Tibial nerve (tissue), 4 donors: ENCODE data around the gene CLEC4C.

ENCODE experiments used
- EP300 ChIP-seq, 2 donors: sonication (generic); formaldehyde crosslinking; IDR thresholded peaks; one replicate each; pipeline ENCODE4 v1.6.1; 2017; ENCODE audit warnings: antibody characterized with exemption in 2 of 2, mild to moderate bottlenecking in 1 of 2
- POLR2A ChIP-seq, 2 donors: fragments of 450-650 bp; IDR thresholded peaks; one replicate each; pipeline ENCODE4 v1.6.1; 2017; ENCODE audit warnings: antibody characterized with exemption in 2 of 2, mild to moderate bottlenecking in 2 of 2, moderate library complexity in 2 of 2
- TF ChIP-seq, protein P1 (sequence below), 5 experiments: fragments of 200-600 bp in 3 of 5; fragments of 450-650 bp in 2 of 5; sonication (generic) in 3 of 5; IDR thresholded peaks; one replicate each; pipeline ENCODE4 v1.5.1; 2016 to 2019; ENCODE audit warnings: antibody characterized with exemption in 5 of 5, mild to moderate bottlenecking in 3 of 5, moderate library complexity in 2 of 5

DNA sequence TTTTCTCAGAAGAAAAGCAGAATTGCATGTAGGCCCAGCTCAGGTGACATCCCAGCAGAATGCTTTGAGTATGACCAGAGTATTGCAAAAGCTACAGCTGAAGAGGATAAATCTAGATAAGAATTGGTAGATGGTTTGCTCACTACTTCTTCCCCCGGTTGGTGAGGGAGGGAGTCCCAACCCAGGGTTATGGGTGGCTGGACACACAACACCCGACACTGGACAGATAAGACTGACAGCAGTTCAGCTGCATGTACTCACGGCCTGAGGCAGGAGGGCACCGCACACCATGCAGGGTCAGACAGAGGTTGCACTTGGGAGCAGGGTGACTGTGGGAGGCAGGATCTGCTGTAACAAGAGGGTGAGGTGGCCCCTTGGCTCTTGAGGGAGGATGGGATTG lies 1.7 kb upstream of the CLEC4C start:
- TF ChIP-seq EP300 (IDR thresholded peaks at IDR 0.05) (no peak), POLR2A (IDR thresholded peaks at IDR 0.05) (no peak)
- TF ChIP-seq, protein P1, sequence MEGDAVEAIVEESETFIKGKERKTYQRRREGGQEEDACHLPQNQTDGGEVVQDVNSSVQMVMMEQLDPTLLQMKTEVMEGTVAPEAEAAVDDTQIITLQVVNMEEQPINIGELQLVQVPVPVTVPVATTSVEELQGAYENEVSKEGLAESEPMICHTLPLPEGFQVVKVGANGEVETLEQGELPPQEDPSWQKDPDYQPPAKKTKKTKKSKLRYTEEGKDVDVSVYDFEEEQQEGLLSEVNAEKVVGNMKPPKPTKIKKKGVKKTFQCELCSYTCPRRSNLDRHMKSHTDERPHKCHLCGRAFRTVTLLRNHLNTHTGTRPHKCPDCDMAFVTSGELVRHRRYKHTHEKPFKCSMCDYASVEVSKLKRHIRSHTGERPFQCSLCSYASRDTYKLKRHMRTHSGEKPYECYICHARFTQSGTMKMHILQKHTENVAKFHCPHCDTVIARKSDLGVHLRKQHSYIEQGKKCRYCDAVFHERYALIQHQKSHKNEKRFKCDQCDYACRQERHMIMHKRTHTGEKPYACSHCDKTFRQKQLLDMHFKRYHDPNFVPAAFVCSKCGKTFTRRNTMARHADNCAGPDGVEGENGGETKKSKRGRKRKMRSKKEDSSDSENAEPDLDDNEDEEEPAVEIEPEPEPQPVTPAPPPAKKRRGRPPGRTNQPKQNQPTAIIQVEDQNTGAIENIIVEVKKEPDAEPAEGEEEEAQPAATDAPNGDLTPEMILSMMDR (IDR thresholded peaks at IDR 0.05): no peak
